ENCODE measurements around the gene PLCXD1. TPM values are rescaled to one million over a fixed set of nuclear protein-coding genes. Genes with fewer than 3 reads are reported as not detected.
"Not testable (repeated sequence)": the region's sequence is repeated elsewhere in the genome, so short reads cannot be mapped to it uniquely, and the experiment has no call there.

PLCXD1 gene
- total RNA-seq, result 1 to 10 TPM; 1.1 to 8.8 (median 6.0) TPM

GRCh38 chrX:281166-281999 is at the start of gene PLCXD1:
PLCXD1 (plus strand) TSS chrX:281381; CDS start chrX:284188, 2,807 bp downstream.
- Histone ChIP-seq H3K4me3 (peak within 1 kb of the TSS; percentile 13 to 44), H3K4me1 (peaks cover 2 to 38% (median 15%) of the 10 kb centered on the region in 3 donors), H3K27ac (peak within 1 kb of the TSS in 3 of 4 donors; percentile 49 to 66 (median 51)), H3K9me3 (no peaks in the 10 kb centered on the region), H3K27me3 (peaks cover 4% of the 10 kb centered on the region), H3K36me3 (peaks cover 0 to 13% of the 10 kb centered on the region in 2 donors)
- ATAC-seq, result no peak
- TF ChIP-seq EP300 (IDR thresholded peaks at IDR 0.05) (no peak), POLR2AphosphoS5 (IDR thresholded peaks at IDR 0.05) (no peak)
- WGBS, 2 donors (ENCODE audit: low coverage in 1 of 2), result 36 to 60% methylated on average over 5 to 12 of the region's 25 CpGs

DNA sequence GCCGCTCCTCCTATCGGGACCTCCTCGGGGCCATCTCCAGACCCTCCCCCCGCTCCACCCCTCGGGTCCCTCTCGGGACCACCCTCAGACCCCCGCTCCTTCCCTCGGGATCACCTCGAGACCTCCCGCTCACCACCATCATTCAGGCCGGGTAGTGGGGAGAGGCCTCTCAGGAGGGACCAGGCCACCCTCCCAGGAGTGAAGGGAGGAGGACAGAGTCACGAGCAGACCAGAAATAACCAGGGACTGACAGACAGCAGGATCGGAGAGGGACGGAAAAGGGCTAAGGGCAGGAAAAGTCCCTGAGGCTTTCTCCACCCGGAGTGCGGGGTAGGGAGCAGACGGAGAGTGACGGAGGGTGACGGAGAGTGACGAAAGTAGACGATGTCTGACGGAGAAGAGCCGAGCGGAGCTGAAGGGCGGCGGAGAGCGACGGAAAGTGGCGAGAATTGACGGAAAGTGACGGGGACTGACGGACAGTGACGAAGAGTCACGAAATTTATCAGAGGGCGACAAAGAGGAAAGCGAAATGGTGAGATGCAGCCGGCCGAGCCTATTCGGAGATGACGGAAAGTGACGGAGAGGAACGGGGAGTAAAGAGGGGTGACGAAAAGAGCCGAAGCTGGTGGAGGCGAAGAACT is 49.4 kb upstream of the PLCXD1 start:
- ATAC-seq, result peak; percentile 96
- no CpG with 5 or more reads among the region's 45 CpGs for WGBS, 2 donors (ENCODE audit: low coverage in 1 of 2)

GRCh38 chrX:232278-232655 is 48.9 kb upstream of the PLCXD1 start:
- no CpG with 5 or more reads among the region's 42 CpGs for WGBS, 2 donors (ENCODE audit: low coverage in 1 of 2)
- H3K4me1 ChIP-seq, H3K9me3 ChIP-seq, H3K4me3 ChIP-seq, ATAC-seq, H3K27me3 ChIP-seq, H3K36me3 ChIP-seq, H3K27ac ChIP-seq: not testable (repeated sequence)

More for the DNA sequence above, 49.4 kb upstream of the PLCXD1 start:
- H3K36me3 ChIP-seq, H3K9me3 ChIP-seq, H3K27ac ChIP-seq, H3K27me3 ChIP-seq, H3K4me3 ChIP-seq, H3K4me1 ChIP-seq: not testable (repeated sequence)

- no CpG with 5 or more reads among the region's 6 CpGs for WGBS, 2 donors (ENCODE audit: low coverage in 1 of 2)
- ATAC-seq, H3K4me1 ChIP-seq, H3K36me3 ChIP-seq, H3K27me3 ChIP-seq, H3K27ac ChIP-seq, H3K9me3 ChIP-seq, H3K4me3 ChIP-seq: not testable (repeated sequence)
These were observed 45.0 kb upstream of the PLCXD1 start for GRCh38 chrX:236201-236600.

GRCh38 chrX:250965-251364 is 30.2 kb upstream of the PLCXD1 start:
- no peak overlapping the region for H3K27ac ChIP-seq
- no peaks in the 10 kb centered on the region for H3K9me3 ChIP-seq
- WGBS, 2 donors (ENCODE audit: low coverage in 1 of 2), result 98% methylated on average over 6 of the region's 14 CpGs; no CpG with 5 or more reads in 1 of the 2 donors
- H3K4me3 ChIP-seq, result no peak overlapping the region
- no peaks in the 10 kb centered on the region for H3K4me1 ChIP-seq
- no peaks in the 10 kb centered on the region for H3K27me3 ChIP-seq
- H3K36me3 ChIP-seq, result no peaks in the 10 kb centered on the region
- no peak for TF ChIP-seq EP300 (IDR thresholded peaks at IDR 0.05)
- TF ChIP-seq POLR2AphosphoS5 (IDR thresholded peaks at IDR 0.05), result no peak
- TF ChIP-seq, protein P1, sequence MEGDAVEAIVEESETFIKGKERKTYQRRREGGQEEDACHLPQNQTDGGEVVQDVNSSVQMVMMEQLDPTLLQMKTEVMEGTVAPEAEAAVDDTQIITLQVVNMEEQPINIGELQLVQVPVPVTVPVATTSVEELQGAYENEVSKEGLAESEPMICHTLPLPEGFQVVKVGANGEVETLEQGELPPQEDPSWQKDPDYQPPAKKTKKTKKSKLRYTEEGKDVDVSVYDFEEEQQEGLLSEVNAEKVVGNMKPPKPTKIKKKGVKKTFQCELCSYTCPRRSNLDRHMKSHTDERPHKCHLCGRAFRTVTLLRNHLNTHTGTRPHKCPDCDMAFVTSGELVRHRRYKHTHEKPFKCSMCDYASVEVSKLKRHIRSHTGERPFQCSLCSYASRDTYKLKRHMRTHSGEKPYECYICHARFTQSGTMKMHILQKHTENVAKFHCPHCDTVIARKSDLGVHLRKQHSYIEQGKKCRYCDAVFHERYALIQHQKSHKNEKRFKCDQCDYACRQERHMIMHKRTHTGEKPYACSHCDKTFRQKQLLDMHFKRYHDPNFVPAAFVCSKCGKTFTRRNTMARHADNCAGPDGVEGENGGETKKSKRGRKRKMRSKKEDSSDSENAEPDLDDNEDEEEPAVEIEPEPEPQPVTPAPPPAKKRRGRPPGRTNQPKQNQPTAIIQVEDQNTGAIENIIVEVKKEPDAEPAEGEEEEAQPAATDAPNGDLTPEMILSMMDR (IDR thresholded peaks at IDR 0.05), result no peak
- TF ChIP-seq POLR2A (IDR thresholded peaks at IDR 0.05), result no peak
- ATAC-seq, result no peak

DNA sequence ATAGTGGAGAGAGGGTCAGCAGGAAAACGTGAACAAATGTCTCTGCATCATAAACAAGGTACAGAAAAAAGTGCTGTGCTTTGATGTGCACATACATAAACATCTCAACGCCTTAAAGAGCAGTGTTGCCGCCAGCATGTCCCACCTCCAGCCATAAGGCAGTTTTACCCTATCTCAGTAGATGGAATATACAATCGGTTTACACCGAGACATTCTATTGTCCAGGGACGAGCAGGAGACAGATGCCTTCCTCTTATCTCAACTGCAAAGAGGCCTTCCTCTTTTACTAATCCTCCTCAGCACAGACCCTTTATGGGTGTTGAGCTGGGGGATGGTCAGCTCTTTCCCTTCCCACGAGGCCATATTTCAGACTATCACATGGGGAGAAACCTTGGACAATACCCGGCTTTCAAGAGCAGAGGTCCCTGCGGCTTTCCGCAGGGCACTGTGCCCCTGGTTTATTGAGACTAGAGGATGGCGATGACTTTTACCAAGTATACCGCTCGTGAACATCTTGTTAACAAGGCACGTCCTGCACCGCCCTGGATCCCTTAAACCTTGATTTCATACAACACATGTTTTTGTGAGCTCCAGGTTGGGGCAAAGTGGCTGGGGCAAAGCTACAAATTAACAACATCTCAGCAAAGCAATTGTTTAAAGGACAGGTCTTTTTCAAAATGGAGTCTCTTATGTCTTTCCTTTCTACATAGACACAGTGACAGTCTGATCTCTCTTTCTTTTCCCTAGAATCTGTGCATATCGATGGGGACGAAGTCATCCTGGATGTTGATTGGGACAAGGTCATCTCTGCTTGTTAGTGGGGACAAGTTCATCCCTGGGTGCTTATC is 29.6 kb upstream of the PLCXD1 start:
- WGBS, 2 donors (ENCODE audit: low coverage in 1 of 2), result 62 to 75% methylated on average over 4 to 14 of the region's 17 CpGs

DNA sequence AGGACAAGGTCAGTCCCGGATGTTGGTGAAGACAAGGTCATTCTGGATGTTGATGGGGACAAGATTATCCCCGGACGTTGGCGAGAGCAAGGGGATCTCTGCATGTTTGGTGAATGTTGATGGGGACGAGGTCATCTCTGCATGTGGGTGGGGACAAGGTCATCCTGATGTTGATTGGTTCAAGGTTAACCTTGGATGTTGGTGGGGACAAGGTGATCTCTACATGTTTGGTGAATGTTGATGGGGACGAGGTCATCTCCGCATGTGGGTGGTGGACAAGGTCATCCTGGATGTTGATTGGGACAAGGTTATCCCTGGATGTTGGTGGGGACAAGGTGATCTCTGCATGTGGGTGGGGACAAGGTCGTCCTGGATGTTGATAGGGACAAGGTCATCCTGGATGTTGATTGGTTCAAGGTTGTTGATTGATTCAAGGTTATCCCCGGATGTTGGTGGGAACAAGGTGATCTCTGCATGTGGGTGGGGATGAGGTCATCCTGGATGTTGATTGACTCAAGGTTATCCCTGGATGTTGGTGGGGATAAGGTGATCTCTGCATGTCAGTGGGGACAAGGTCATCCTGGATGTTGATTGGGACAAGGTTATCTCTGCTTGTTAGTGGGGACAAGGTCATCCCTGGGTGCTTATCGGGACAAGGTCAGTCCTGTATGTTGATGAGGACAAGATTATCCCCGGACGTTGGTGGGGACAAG is 28.8 kb upstream of the PLCXD1 start:
- TF ChIP-seq, protein P1 (IDR thresholded peaks at IDR 0.05), result no peak
- no peak for TF ChIP-seq POLR2A (IDR thresholded peaks at IDR 0.05)
- no peak for TF ChIP-seq POLR2AphosphoS5 (IDR thresholded peaks at IDR 0.05)
- no peak for TF ChIP-seq EP300 (IDR thresholded peaks at IDR 0.05)
- no peak overlapping the region for H3K4me3 ChIP-seq
- no peaks in the 10 kb centered on the region for H3K36me3 ChIP-seq
- H3K27me3 ChIP-seq, result no peaks in the 10 kb centered on the region
- ATAC-seq, result no peak
- 80 to 93% methylated on average over 8 to 12 of the region's 12 CpGs for WGBS, 2 donors (ENCODE audit: low coverage in 1 of 2)
- H3K4me1 ChIP-seq, result no peaks in the 10 kb centered on the region
- H3K9me3 ChIP-seq, result no peaks in the 10 kb centered on the region
- H3K27ac ChIP-seq, result no peak overlapping the region

More for the DNA sequence above, 29.6 kb upstream of the PLCXD1 start:
- not testable (repeated sequence) for H3K36me3 ChIP-seq, ATAC-seq, H3K4me1 ChIP-seq, H3K4me3 ChIP-seq, H3K27ac ChIP-seq, H3K27me3 ChIP-seq, H3K9me3 ChIP-seq
